HG03460 (cell line): ENCODE measurements around the gene MYOCD.
"Not testable (repeated sequence)": the region's sequence is repeated elsewhere in the genome, so short reads cannot be mapped to it uniquely, and the experiment has no call there.

Source experiments
- ATAC-seq: cut with Tn5 transposase; IDR thresholded peaks from one replicate; pipeline ENCODE4 v1.9.1; 2021; ENCODE audit not compliant: unreplicated experiment

Gene MYOCD

GRCh38 chr17:12665263-12666210, at the start of gene MYOCD:
MYOCD (plus strand) TSS chr17:12665890; CDS start chr17:12666189, 299 bp downstream.
- ATAC-seq: no peak

- no peak for ATAC-seq
These were observed 49.5 kb upstream of the MYOCD start for GRCh38 chr17:12616161-12616560.

- ATAC-seq: no peak
These were observed 47.1 kb upstream of the MYOCD start for GRCh38 chr17:12618557-12618956.

- ATAC-seq: no peak
These were observed 46.1 kb upstream of the MYOCD start for GRCh38 chr17:12619459-12620199.

- ATAC-seq: no peak
These were observed 45.4 kb upstream of the MYOCD start for GRCh38 chr17:12620200-12620720.

GRCh38 chr17:12622726-12623125, 43.0 kb upstream of the MYOCD start:
- ATAC-seq: no peak

- no peak for ATAC-seq
These were observed 42.4 kb upstream of the MYOCD start for GRCh38 chr17:12623220-12623848.

- no peak for ATAC-seq
These were observed 41.5 kb upstream of the MYOCD start for GRCh38 chr17:12624211-12624610.

- no peak for ATAC-seq
These were observed 40.6 kb upstream of the MYOCD start for GRCh38 chr17:12625092-12625491.

- no peak for ATAC-seq
These were observed 38.5 kb upstream of the MYOCD start for GRCh38 chr17:12627177-12627629.

GRCh38 chr17:12627781-12628451, 37.8 kb upstream of the MYOCD start:
- no peak for ATAC-seq

GRCh38 chr17:12631076-12631475, 34.6 kb upstream of the MYOCD start:
- ATAC-seq: no peak

GRCh38 chr17:12632785-12633184, 32.9 kb upstream of the MYOCD start:
- ATAC-seq: no peak

- ATAC-seq: no peak
These were observed 30.8 kb upstream of the MYOCD start for GRCh38 chr17:12634789-12635414.

GRCh38 chr17:12635996-12636395, 29.7 kb upstream of the MYOCD start:
- ATAC-seq: not testable (repeated sequence)

GRCh38 chr17:12637015-12637414, 28.7 kb upstream of the MYOCD start:
- no peak for ATAC-seq

- ATAC-seq: no peak
These were observed 27.7 kb upstream of the MYOCD start for GRCh38 chr17:12637745-12638651.

GRCh38 chr17:12640364-12640763, 25.3 kb upstream of the MYOCD start:
- ATAC-seq: no peak

- no peak for ATAC-seq
These were observed 24.6 kb upstream of the MYOCD start for GRCh38 chr17:12641084-12641483.
